Posterior vena cava (tissue), 2 donors: ENCODE data around the gene DPT. TPM values are rescaled to one million over a fixed set of nuclear protein-coding genes. Genes with fewer than 3 reads are reported as not detected.

Source experiments
- DNase-seq: peaks from one replicate; pipeline ENCODE4 v3.0.0-alpha.2; 2020; ENCODE audit warnings: low spot score
- intact Hi-C, 2 donors: fragments of 100-400 bp; cut with DNase I; formaldehyde crosslinking; loops; one replicate each; pipeline versions ENCODE4 v1.14.1 to v1.14.2; 2022 to 2023
- total RNA-seq, 2 donors: library from RNA; stranded (reverse); fragmentation: NEBNext Ultra II Directional; extraction: Animal tissue kit (Norgen Biotek cat#: 25700); gene quantifications; one replicate each; pipeline ENCODE4 v1.2.1, GENCODE V29; 2021
- donor health status: DM: yes; HTN: yes; CAD: no.
- donor health status: DM: yes; HTN: yes; CAD: no.

DPT gene
- total RNA-seq, 2 donors from 2014 or later = 121 to 140 TPM

GRCh38 chr1:168714012-168714411 lies 15.0 kb downstream of the DPT start:
- intact Hi-C loops = no loop called here
- no peak for DNase-seq

GRCh38 chr1:168709405-168710363 lies 19.3 kb downstream of the DPT start:
- no peak for DNase-seq
- intact Hi-C loops = no loop called here

GRCh38 chr1:168708698-168709404 lies 20.2 kb downstream of the DPT start:
- peak; percentile 80 for DNase-seq
- intact Hi-C loops = no loop called here

GRCh38 chr1:168706391-168706992 lies 22.5 kb downstream of the DPT start:
- no peak for DNase-seq
- intact Hi-C loops = no loop called here

- intact Hi-C loops = no loop called here
Measured at GRCh38 chr1:168700575-168701268, 28.3 kb downstream of the DPT start.

GRCh38 chr1:168698453-168698852 lies 30.6 kb downstream of the DPT start:
- intact Hi-C loops = no loop called here
- no peak for DNase-seq

More at GRCh38 chr1:168700575-168701268, 28.3 kb downstream of the DPT start:
- DNase-seq = no peak

GRCh38 chr1:168697356-168698126 lies 31.5 kb downstream of the DPT start:
- no peak for DNase-seq
- intact Hi-C loops = no loop called here

GRCh38 chr1:168696125-168696760 lies 32.8 kb downstream of the DPT start:
- intact Hi-C loops = no loop called here
- DNase-seq = no peak

GRCh38 chr1:168693872-168694238 lies 35.2 kb downstream of the DPT start:
- intact Hi-C loops = no loop called here
- DNase-seq = no peak

GRCh38 chr1:168693197-168693871 lies 35.7 kb downstream of the DPT start:
- DNase-seq = no peak
- intact Hi-C loops = no loop called here

- DNase-seq = no peak
- intact Hi-C loops = no loop called here
Measured at GRCh38 chr1:168692472-168692871, 36.5 kb downstream of the DPT start.

- intact Hi-C loops = no loop called here
- DNase-seq = no peak
Measured at GRCh38 chr1:168691541-168691940, 37.5 kb downstream of the DPT start.

GRCh38 chr1:168689726-168690602 lies 39.0 kb downstream of the DPT start:
- intact Hi-C loops = no loop called here
- DNase-seq = no peak

GRCh38 chr1:168689327-168689657 lies 39.7 kb downstream of the DPT start:
- intact Hi-C loops = no loop called here
- no peak for DNase-seq

- intact Hi-C loops = no loop called here
Measured at GRCh38 chr1:168688644-168689326, 40.2 kb downstream of the DPT start.

GRCh38 chr1:168687816-168688215 lies 41.2 kb downstream of the DPT start:
- intact Hi-C loops = no loop called here
- DNase-seq = no peak

More at GRCh38 chr1:168688644-168689326, 40.2 kb downstream of the DPT start:
- no peak for DNase-seq
